ENCODE data around the gene GABBR2.

GABBR2 gene

DNA sequence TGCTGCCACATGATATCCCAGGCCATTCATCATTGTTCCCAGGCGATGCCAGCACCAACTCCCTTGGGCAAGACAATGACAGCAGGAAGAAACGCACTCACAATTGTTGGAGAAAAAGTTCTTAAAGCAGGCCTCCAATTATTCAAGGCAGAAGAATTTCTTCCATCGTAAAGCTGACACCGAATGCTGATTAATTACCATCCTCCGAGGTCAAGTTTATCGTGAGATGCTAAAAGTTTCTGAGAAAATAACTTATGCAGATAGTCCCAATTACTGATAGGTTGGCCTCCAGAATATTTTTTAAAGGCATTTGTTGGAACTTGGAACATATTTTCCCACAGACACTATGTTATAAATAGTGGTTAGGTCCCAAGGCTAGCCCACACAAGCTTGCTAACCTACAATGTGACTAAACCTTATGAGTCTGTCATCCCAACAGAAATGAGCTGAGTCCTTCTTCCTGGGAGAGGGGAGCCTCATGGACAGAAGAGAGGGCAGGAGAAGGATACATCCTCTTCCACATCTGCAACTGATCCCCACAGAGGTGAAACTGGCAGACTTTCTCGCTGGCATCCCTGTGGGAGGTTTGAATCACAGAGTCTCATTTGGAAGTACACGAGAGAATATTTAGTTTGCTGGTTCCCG is 250.9 kb downstream of the GABBR2 start:
- Histone ChIP-seq H3K4me2 (ENCODE audit: low read length) (no peak overlapping the region), H3K9me3 (ENCODE audit: control insufficient read depth, insufficient read depth, low read length) (peaks cover 16% of the 10 kb centered on the region), H3K9me2 (replicated peaks; ENCODE audit: control insufficient read depth, low read length) (no peaks in the 10 kb centered on the region)

DNA sequence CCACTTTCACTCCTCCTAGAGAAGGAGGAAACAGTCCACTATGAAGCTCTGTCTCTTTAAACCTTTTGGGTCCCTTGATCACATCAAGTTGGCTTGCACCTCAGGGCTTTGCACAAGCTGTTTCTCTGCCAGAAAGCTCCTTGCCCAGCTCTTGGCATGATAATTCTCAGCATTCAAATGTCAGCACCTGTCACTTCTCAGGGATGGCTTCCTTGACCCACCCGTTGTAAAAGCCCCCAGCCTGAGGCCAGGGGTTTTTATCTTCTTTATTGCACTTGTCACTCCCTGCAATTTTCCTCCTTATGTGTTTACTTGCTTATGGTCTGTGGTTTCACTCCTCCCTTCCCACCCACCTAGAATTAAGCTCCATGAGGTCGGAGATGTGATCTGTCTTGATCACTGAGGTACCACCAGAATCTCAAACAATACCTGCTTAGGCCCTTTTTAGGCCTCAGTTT is 252.6 kb downstream of the GABBR2 start:
- Histone ChIP-seq H3K4me1 (ENCODE audit: control insufficient read depth, low read length) (no peaks in the 10 kb centered on the region), H3K9me3 (ENCODE audit: control insufficient read depth, insufficient read depth, low read length) (peaks cover 12% of the 10 kb centered on the region), H4K20me1 (ENCODE audit: control insufficient read depth, insufficient read depth, low read depth, low read length) (no peaks in the 10 kb centered on the region), H3F3A (ENCODE audit: control insufficient read depth, insufficient read depth) (no peaks in the 10 kb centered on the region), H3K27ac (ENCODE audit: low read depth, low read length) (no peak overlapping the region), H3K79me2 (ENCODE audit: control insufficient read depth, low read length) (no peaks in the 10 kb centered on the region), H3K27me3 (ENCODE audit: control insufficient read depth, low read length) (peaks cover 14% of the 10 kb centered on the region), H3K36me3 (ENCODE audit: control insufficient read depth, low read length) (no peaks in the 10 kb centered on the region), H3K4me2 (ENCODE audit: low read length) (no peak overlapping the region), H3K4me3 (ENCODE audit: low read length) (no peak overlapping the region), H3K9me2 (replicated peaks; ENCODE audit: control insufficient read depth, low read length) (no peaks in the 10 kb centered on the region)
- no peak for TF ChIP-seq EZH2phosphoT487 (IDR thresholded peaks at IDR 0.05; ENCODE audit: borderline replicate concordance, low read length)
- TF ChIP-seq, protein P1, sequence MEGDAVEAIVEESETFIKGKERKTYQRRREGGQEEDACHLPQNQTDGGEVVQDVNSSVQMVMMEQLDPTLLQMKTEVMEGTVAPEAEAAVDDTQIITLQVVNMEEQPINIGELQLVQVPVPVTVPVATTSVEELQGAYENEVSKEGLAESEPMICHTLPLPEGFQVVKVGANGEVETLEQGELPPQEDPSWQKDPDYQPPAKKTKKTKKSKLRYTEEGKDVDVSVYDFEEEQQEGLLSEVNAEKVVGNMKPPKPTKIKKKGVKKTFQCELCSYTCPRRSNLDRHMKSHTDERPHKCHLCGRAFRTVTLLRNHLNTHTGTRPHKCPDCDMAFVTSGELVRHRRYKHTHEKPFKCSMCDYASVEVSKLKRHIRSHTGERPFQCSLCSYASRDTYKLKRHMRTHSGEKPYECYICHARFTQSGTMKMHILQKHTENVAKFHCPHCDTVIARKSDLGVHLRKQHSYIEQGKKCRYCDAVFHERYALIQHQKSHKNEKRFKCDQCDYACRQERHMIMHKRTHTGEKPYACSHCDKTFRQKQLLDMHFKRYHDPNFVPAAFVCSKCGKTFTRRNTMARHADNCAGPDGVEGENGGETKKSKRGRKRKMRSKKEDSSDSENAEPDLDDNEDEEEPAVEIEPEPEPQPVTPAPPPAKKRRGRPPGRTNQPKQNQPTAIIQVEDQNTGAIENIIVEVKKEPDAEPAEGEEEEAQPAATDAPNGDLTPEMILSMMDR (IDR thresholded peaks at IDR 0.05; ENCODE audit: low read depth, low read length, poor library complexity, severe bottlenecking) = no peak

More for the DNA sequence above, 250.9 kb downstream of the GABBR2 start:
- H3K27ac ChIP-seq (ENCODE audit: low read depth, low read length) = no peak overlapping the region
- TF ChIP-seq, protein P1 (IDR thresholded peaks at IDR 0.05; ENCODE audit: low read depth, low read length, poor library complexity, severe bottlenecking) = no peak
- no peak for TF ChIP-seq EZH2phosphoT487 (IDR thresholded peaks at IDR 0.05; ENCODE audit: borderline replicate concordance, low read length)
- H3K36me3 ChIP-seq (ENCODE audit: control insufficient read depth, low read length) = no peaks in the 10 kb centered on the region
- no peaks in the 10 kb centered on the region for H4K20me1 ChIP-seq (ENCODE audit: control insufficient read depth, insufficient read depth, low read depth, low read length)
- no peak overlapping the region for H3K4me3 ChIP-seq (ENCODE audit: low read length)
- H3F3A ChIP-seq (ENCODE audit: control insufficient read depth, insufficient read depth) = no peaks in the 10 kb centered on the region
- peaks cover 14% of the 10 kb centered on the region for H3K27me3 ChIP-seq (ENCODE audit: control insufficient read depth, low read length)
- H3K4me1 ChIP-seq (ENCODE audit: control insufficient read depth, low read length) = no peaks in the 10 kb centered on the region
- no peaks in the 10 kb centered on the region for H3K79me2 ChIP-seq (ENCODE audit: control insufficient read depth, low read length)

DNA sequence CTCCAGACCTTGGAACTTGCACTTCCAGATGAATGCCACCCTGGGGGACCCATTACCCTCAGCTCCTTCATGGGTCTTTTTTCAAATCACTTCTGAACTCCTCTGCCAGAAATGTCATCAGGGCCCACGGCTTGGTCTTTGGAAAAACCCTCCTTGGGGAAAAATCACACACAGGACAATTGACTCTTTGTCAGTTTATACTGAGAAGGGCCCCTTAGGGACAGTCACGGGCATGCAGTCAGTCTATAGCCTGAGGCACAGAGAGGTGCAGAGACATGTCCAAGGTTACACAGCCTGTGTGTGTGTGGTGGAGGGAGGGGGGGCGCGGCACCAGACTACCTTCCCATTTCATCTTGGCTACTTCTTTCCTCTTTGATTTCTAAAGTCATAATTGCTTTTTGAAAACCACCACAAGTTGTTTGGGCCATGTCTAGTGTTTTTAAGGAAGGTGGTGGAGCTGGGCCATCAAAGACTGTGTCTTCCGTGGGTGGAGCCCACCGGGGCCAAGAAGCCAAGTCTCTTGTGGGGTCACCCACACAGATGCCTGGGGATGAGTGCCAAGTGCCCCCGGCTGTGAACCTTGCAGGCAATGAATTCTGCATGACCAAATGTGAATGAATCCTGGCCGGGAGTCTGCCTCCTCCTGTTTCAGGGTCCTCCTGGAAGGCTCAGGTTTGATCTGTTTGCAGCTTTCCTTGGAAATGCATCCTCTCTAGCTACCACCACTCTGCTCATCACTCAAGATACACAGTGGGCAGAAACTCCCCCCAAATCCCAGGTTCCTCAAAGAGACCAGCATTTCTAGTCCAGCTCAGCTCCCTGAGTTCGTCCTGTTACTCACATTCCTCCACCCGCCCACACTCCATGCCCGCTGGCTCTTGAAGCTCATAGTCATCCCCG is 253.2 kb downstream of the GABBR2 start:
- no peak overlapping the region for H3K27ac ChIP-seq (ENCODE audit: low read depth, low read length)
- H3K27me3 ChIP-seq (ENCODE audit: control insufficient read depth, low read length) = peaks cover 16% of the 10 kb centered on the region
- no peaks in the 10 kb centered on the region for H3K79me2 ChIP-seq (ENCODE audit: control insufficient read depth, low read length)
- no peak overlapping the region for H3K4me2 ChIP-seq (ENCODE audit: low read length)
- TF ChIP-seq, protein P1 (IDR thresholded peaks at IDR 0.05; ENCODE audit: low read depth, low read length, poor library complexity, severe bottlenecking) = no peak
- no peak for TF ChIP-seq EZH2phosphoT487 (IDR thresholded peaks at IDR 0.05; ENCODE audit: borderline replicate concordance, low read length)
- H3K9me2 ChIP-seq (replicated peaks; ENCODE audit: control insufficient read depth, low read length) = no peaks in the 10 kb centered on the region
- no peaks in the 10 kb centered on the region for H4K20me1 ChIP-seq (ENCODE audit: control insufficient read depth, insufficient read depth, low read depth, low read length)
- no peak overlapping the region for H3K4me3 ChIP-seq (ENCODE audit: low read length)
- no peaks in the 10 kb centered on the region for H3K4me1 ChIP-seq (ENCODE audit: control insufficient read depth, low read length)
- no peaks in the 10 kb centered on the region for H3F3A ChIP-seq (ENCODE audit: control insufficient read depth, insufficient read depth)
- no peaks in the 10 kb centered on the region for H3K36me3 ChIP-seq (ENCODE audit: control insufficient read depth, low read length)
- H3K9me3 ChIP-seq (ENCODE audit: control insufficient read depth, insufficient read depth, low read length) = peaks cover 6% of the 10 kb centered on the region; the same call in 1 of the 2 replicates
